Adrenal gland (tissue), 5 donors: ENCODE results near the gene KRTAP5-2.

Experiments used
- POLR2A ChIP-seq, 2 donors: fragments of 450-650 bp; IDR thresholded peaks; one replicate each; pipeline ENCODE4 v1.6.1; 2017; ENCODE audit warnings: antibody characterized with exemption in 2 of 2, mild to moderate bottlenecking in 2 of 2, moderate library complexity in 1 of 2
- TF ChIP-seq, protein P1 (sequence below), 6 experiments: fragments of 450-650 bp in 4 of 6; fragments of 200-600 bp in 2 of 6; sonication (generic) in 1 of 6; IDR thresholded peaks; 1 replicate in 5 of 6; 2 replicates in 1 of 6; pipeline versions ENCODE4 v1.5.1 to v1.8.0; 2016 to 2021; ENCODE audit warnings: antibody characterized with exemption in 6 of 6, mild to moderate bottlenecking in 2 of 6, moderate library complexity in 1 of 6
- donor health status: DM: no; HTN: no; CAD: no.

- TF ChIP-seq, protein P1, sequence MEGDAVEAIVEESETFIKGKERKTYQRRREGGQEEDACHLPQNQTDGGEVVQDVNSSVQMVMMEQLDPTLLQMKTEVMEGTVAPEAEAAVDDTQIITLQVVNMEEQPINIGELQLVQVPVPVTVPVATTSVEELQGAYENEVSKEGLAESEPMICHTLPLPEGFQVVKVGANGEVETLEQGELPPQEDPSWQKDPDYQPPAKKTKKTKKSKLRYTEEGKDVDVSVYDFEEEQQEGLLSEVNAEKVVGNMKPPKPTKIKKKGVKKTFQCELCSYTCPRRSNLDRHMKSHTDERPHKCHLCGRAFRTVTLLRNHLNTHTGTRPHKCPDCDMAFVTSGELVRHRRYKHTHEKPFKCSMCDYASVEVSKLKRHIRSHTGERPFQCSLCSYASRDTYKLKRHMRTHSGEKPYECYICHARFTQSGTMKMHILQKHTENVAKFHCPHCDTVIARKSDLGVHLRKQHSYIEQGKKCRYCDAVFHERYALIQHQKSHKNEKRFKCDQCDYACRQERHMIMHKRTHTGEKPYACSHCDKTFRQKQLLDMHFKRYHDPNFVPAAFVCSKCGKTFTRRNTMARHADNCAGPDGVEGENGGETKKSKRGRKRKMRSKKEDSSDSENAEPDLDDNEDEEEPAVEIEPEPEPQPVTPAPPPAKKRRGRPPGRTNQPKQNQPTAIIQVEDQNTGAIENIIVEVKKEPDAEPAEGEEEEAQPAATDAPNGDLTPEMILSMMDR (IDR thresholded peaks at IDR 0.05), result no peak
- no peak for TF ChIP-seq POLR2A (IDR thresholded peaks at IDR 0.05)
Measured at GRCh38 chr11:1633864-1634263, 35.8 kb upstream of the KRTAP5-2 start.
